Activated CD8-positive, alpha-beta memory T cell treated with anti-CD3 and anti-CD28 coated beads for 4 hours (primary cell): ENCODE data around the gene ALG2.
A peak's percentile ranks its signal among the peaks of the same experiment; 100 is the strongest.
"Not testable (repeated sequence)": the region's sequence is repeated elsewhere in the genome, so short reads cannot be mapped to it uniquely, and the experiment has no call there.

Experiments
- DNase-seq, 2 donors: peaks; one replicate each; pipeline ENCODE4 v3.0.0-alpha.2; 2020; ENCODE audit warnings: low read depth in 2 of 2

ALG2 gene

DNA sequence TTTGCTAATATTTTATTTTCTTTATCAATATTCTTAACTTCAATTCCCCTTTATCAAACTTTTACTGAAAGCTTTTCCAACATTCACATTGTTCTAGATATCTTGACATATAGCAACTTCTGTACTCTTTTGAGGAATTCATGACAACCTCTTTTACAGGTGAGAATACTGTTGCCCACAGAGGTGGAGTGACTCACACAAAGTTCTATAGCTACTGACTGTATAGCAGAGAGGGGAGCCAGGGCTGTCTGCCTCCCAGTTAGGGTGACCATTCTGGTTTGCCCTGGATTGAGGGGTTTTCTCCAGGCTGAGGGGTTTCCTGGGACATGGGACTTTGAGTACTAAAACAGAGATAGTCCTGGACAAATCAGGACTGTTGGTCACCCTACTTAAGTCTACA lies 16.6 kb upstream of the ALG2 start:
- no peak for DNase-seq

DNA sequence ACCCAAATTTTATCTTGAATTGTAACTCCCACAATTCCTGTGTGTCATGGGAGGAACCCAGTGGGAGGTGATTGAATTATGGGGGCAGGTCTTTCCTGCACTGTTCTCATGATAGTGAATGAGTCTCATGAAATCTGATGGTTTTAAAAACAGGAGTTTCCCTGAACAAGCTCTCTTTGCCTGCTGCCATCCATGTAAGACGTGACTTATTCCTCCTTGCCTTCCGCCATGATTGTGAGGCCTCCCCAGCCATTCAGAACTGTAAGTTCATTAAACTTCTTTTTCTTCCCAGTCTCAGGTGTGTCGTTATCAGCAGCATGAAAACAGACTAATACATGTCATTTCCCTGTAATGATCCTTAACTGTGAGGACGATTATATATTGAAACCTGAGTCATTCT lies 16.1 kb upstream of the ALG2 start:
- DNase-seq: not testable (repeated sequence)

GRCh38 chr9:99237356-99237755 lies 15.6 kb upstream of the ALG2 start:
- no peak for DNase-seq

- DNase-seq: no peak
Observed at GRCh38 chr9:99235926-99236634, 14.3 kb upstream of the ALG2 start.

- DNase-seq: no peak
Observed at GRCh38 chr9:99235069-99235468, 13.3 kb upstream of the ALG2 start.

- no peak for DNase-seq
Observed at GRCh38 chr9:99234618-99235017, 12.9 kb upstream of the ALG2 start.

- DNase-seq: no peak
Observed at GRCh38 chr9:99231711-99232110, 10.0 kb upstream of the ALG2 start.

- DNase-seq: no peak
Observed at GRCh38 chr9:99230206-99230605, 8.5 kb upstream of the ALG2 start.

DNA sequence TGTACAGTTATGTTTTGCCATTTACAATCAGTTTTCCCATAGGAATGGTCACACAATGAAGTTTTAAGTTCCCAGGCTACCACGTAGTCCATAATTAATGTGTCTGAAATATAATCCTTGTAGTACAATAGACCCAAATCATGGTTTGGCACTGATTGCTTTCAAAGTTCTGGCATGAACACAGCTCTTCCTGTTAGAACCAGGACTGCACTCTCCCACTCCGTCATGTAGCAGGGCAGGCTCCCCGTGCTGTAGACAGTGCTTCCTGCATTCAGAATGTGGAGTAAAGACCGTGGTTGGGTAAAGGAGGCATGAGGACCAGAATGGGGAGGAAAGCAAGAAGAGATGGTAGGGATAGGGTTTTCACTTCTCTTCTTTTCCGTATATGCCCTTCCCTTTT lies 4.3 kb upstream of the ALG2 start:
- DNase-seq: no peak

GRCh38 chr9:99224445-99224844 lies 2.7 kb upstream of the ALG2 start:
- no peak for DNase-seq

GRCh38 chr9:99222416-99223270 lies 901 bp upstream of the ALG2 start:
- no peak for DNase-seq

DNA sequence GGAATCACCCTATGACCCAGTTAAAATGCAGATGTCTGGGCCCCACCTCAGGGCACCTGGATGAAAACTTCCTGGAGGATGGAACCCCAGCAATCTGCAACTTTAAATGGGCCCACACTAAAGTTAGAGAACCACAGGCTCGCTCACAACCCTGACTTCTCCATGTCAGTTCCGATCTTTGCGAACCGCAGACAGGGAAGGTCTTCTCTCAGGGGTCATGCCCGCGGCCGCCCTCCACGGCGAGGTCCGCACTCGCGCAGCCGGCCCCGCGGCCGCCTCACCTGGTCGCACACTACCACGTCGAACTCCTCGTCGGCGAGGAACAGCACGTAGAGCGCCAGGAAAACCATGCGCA lies 499 bp downstream of the ALG2 start:
- DNase-seq: peak in 1 of 2 donors; percentile 1

DNA sequence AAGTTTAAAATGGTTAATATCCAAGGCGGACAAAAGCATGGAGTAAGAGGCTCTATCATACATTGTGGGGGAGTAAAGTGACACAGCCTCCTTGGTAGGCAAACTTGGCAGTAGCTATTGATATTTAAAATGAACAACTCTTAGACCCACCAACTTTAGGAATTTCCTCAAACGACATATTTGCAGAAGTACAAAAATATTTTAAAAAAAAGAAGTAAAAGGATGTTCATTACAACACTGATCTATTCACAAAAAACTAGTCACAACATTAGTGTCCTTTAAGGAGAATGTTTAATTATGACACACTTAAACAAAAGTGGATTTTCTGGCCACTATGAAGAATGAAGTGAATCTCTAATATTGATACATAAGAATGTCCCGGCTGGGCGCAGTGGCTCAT lies 1.7 kb downstream of the ALG2 start:
- DNase-seq: no peak

DNA sequence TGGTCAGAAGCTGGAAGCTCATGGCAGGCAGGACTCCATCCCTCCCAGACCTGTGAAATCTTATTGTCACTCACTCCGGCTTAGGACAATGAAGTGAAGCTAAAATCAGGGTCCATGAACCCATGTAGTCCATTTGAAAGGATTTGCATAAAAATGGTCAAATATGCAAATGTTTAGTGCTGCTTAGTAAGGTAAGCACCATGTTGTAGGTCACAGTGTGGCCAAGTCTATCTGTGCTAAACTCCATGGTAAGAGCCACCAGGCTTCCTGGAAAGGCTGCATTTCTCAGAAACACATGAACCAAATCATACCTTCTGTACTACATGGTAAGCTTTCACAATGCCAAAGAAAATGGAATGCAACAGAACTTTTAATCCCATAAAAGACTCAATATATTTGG lies 5.7 kb downstream of the ALG2 start:
- no peak for DNase-seq

DNA sequence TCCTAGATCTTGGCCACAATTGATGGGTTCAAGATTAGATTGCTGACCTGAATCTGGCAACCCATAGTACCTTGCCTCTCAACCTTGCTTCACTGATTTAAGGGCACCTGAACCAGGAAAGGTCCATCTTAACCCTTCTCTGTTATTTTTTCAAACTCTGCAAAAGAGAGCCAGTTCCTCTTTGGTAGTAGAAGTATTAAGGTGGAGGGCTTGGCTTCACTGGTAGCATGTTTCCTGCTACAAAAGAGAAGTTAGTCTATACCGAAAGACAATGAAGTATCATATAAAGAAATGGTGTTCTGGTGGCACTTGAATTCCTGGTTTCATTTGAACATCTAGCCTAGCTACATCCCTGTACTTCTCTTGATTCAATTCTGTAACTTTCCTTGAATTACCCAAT lies 8.5 kb downstream of the ALG2 start:
- DNase-seq: no peak

DNA sequence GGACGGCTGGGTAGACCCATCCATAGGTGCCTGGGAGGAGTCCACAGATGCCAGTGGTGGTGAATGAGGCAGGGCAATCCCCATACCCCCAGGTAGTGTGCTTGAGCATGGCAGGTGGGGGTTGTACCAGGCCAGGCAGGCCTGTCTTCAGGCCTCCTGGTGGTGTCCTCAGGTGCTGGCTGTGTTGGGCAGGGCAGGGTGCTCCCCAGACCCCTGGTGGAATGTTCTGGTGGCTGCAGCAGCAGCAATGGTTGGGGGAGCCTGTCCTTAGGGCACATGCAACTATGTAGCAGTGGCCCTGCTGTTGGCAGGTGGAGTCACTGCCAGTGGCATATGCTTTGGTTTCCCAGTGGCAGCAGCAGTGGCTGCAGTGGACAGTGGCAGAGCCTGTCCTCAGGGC lies 10.0 kb downstream of the ALG2 start:
- no peak for DNase-seq

DNA sequence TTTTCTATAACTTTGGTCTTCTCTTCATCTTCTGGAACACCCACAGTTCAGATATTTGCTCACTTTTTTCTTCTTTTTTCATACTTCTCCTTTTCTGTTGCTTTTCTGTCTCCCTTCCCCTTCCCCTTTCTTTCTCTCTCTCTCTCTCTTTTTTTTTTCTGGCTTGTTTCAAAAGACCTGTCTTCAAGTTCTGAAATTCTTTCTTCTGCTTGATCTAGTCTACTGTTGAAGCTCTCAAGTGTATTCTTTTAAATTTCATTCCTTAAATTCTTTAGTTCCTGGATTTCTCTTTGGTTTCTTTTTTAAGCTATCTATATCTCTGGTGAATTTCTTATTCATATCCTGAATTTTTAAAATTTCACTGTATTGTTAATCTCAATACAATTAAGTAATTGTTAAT lies 11.2 kb downstream of the ALG2 start:
- no peak for DNase-seq

GRCh38 chr9:99201603-99202002 lies 20.1 kb downstream of the ALG2 start:
- DNase-seq: no peak

- DNase-seq: no peak
Observed at GRCh38 chr9:99199938-99200539, 21.7 kb downstream of the ALG2 start.

GRCh38 chr9:99197987-99198386 lies 23.8 kb downstream of the ALG2 start:
- DNase-seq: no peak

GRCh38 chr9:99197124-99197630 lies 24.6 kb downstream of the ALG2 start:
- DNase-seq: no peak

GRCh38 chr9:99196484-99196883 lies 25.3 kb downstream of the ALG2 start:
- not testable (repeated sequence) for DNase-seq

DNA sequence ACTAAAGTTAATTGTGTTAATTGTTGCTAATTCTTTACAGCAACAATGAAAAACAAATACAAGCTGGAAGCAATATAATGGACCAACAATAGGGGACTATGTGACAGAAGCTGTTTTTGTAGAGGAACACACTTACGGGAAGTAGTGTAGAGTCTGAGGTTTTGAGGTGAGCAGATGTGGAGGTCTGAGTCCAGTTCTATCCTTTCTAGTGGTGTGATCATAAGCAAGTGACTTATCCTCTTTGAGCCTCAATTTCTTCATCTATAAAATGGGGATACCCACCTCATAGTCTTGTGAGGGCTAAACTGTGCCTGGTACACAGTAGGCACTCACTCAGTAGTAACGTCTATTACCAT lies 28.3 kb downstream of the ALG2 start:
- DNase-seq: no peak
